H9 (cell line): ENCODE measurements around the gene KRT6B. TPM values are rescaled to one million over a fixed set of nuclear protein-coding genes. Genes with fewer than 3 reads are reported as not detected.

Experiments
- DNase-seq: peaks from one replicate; pipeline ENCODE4 v3.0.0-alpha.2; 2017
- H2AFZ ChIP-seq: one replicate; pipeline ENCODE4 v1.6.1; 2013; ENCODE audit warnings: mild to moderate bottlenecking, low read length, control low read depth, moderate library complexity
- H2AK5ac ChIP-seq: 2 replicates; pipeline ENCODE4 v1.6.1; 2013; ENCODE audit warnings: low read length, control low read depth, mixed read lengths; ENCODE audit not compliant: insufficient read length
- H2BK120ac ChIP-seq: one replicate; pipeline ENCODE4 v1.6.1; 2013; ENCODE audit warnings: low read depth, mild to moderate bottlenecking, low read length, control low read depth, inconsistent platforms; ENCODE audit not compliant: poor library complexity, severe bottlenecking
- H2BK12ac ChIP-seq: 2 replicates; pipeline ENCODE4 v1.6.1; 2013; ENCODE audit warnings: low read length, control low read depth, mixed read lengths, low read depth; ENCODE audit not compliant: insufficient read length
- H2BK15ac ChIP-seq: 2 replicates; pipeline ENCODE4 v1.6.1; 2013; ENCODE audit warnings: low read depth, low read length, control low read depth
- H2BK20ac ChIP-seq: one replicate; pipeline ENCODE4 v1.6.1; 2013; ENCODE audit warnings: low read depth, mild to moderate bottlenecking, low read length, control low read depth, inconsistent platforms; ENCODE audit not compliant: poor library complexity, severe bottlenecking
- H2BK5ac ChIP-seq: 2 replicates; pipeline ENCODE4 v1.6.1; 2013; ENCODE audit warnings: low read length, control low read depth, mixed read lengths; ENCODE audit not compliant: insufficient read length
- H3K14ac ChIP-seq: 2 replicates; pipeline ENCODE4 v1.6.1; 2013; ENCODE audit warnings: low read length, control low read depth; ENCODE audit not compliant: insufficient read depth
- H3K18ac ChIP-seq: 2 replicates; pipeline ENCODE4 v1.6.1; 2013; ENCODE audit warnings: low read depth, mild to moderate bottlenecking, mixed read lengths, low read length, control low read depth; ENCODE audit not compliant: insufficient read length
- H3K23ac ChIP-seq: 2 replicates; pipeline ENCODE4 v1.6.1; 2013; ENCODE audit warnings: low read length, control low read depth, mixed read lengths, low read depth; ENCODE audit not compliant: insufficient read length
- H3K23me2 ChIP-seq: 2 replicates; pipeline ENCODE4 v1.6.1; 2013; ENCODE audit warnings: low read depth, mild to moderate bottlenecking, mixed read lengths, low read length, control low read depth; ENCODE audit not compliant: insufficient read length, poor library complexity, severe bottlenecking
- H3K27ac ChIP-seq: 2 replicates; pipeline ENCODE4 v1.5.1; 2013; ENCODE audit warnings: low read length, control low read depth, mixed read lengths, low read depth; ENCODE audit not compliant: insufficient read length
- H3K27me3 ChIP-seq: 2 replicates; pipeline ENCODE4 v1.6.1; 2013; ENCODE audit warnings: low read length, control low read depth, inconsistent platforms; ENCODE audit not compliant: insufficient read depth
- H3K4ac ChIP-seq: 2 replicates; pipeline ENCODE4 v1.6.1; 2013; ENCODE audit warnings: low read depth, mild to moderate bottlenecking, control low read depth, inconsistent platforms, low read length, moderate library complexity
- H3K4me1 ChIP-seq: 2 replicates; pipeline ENCODE4 v1.6.1; 2013; ENCODE audit warnings: low read length, control low read depth, inconsistent platforms; ENCODE audit not compliant: insufficient read depth
- H3K4me2 ChIP-seq: 2 replicates; pipeline ENCODE4 v1.6.1; 2013; ENCODE audit warnings: low read length, control low read depth, mixed read lengths; ENCODE audit not compliant: insufficient read length, insufficient read depth
- H3K56ac ChIP-seq: 2 replicates; pipeline ENCODE4 v1.6.1; 2013; ENCODE audit warnings: low read depth, mild to moderate bottlenecking, mixed read lengths, low read length, control low read depth; ENCODE audit not compliant: insufficient read length
- H3K79me1 ChIP-seq: 2 replicates; pipeline ENCODE4 v1.6.1; 2013; ENCODE audit warnings: low read depth, mild to moderate bottlenecking, moderate library complexity, low read length, control low read depth, inconsistent platforms; ENCODE audit not compliant: insufficient read depth, poor library complexity, severe bottlenecking
- H3K79me2 ChIP-seq: 2 replicates; pipeline ENCODE4 v1.6.1; 2013; ENCODE audit warnings: low read length, control low read depth, inconsistent platforms; ENCODE audit not compliant: insufficient read depth
- H3K9ac ChIP-seq: 2 replicates; pipeline ENCODE4 v1.6.1; 2013; ENCODE audit warnings: low read length, control low read depth, mixed read lengths; ENCODE audit not compliant: insufficient read length; ENCODE audit errors: extremely low read depth
- H3K9me3 ChIP-seq: one replicate; pipeline ENCODE4 v1.6.1; 2013; ENCODE audit warnings: low read depth, low read length, inconsistent platforms; ENCODE audit not compliant: control insufficient read depth
- H3T11ph ChIP-seq: one replicate; pipeline ENCODE4 v1.6.1; 2013; ENCODE audit warnings: mild to moderate bottlenecking, low read length, control low read depth, inconsistent platforms
- H4K20me1 ChIP-seq: one replicate; pipeline ENCODE4 v1.6.1; 2013; ENCODE audit not compliant: control insufficient read depth, insufficient read length, insufficient read depth
- H4K5ac ChIP-seq: 2 replicates; pipeline ENCODE4 v1.6.1; 2013; ENCODE audit warnings: low read depth, mild to moderate bottlenecking, mixed read lengths, low read length, control low read depth; ENCODE audit not compliant: insufficient read length
- H4K8ac ChIP-seq: replicated peaks from 2 replicates; pipeline ENCODE4 v1.6.1; 2013; ENCODE audit warnings: low read length, control low read depth, mixed read lengths, low read depth; ENCODE audit not compliant: insufficient read length
- H4K91ac ChIP-seq: 2 replicates; pipeline ENCODE4 v1.6.1; 2013; ENCODE audit warnings: low read depth, mild to moderate bottlenecking, moderate library complexity, mixed read lengths, low read length, control low read depth; ENCODE audit not compliant: insufficient read length
- H3K27ac Mint-ChIP-seq, 3 experiments: 2 replicates in 2 of 3; 3 replicates in 1 of 3; pipeline ENCODE4 v1.8.0; 2020 to 2021; ENCODE audit warnings: mixed read lengths in 3 of 3, mild to moderate bottlenecking in 1 of 3, moderate library complexity in 1 of 3
- H3K27me3 Mint-ChIP-seq: 2 replicates; pipeline ENCODE4 v1.8.0; 2021; ENCODE audit warnings: low read depth, mild to moderate bottlenecking, moderate library complexity, mixed read lengths
- H3K36me3 Mint-ChIP-seq, 3 experiments: 2 replicates in 2 of 3; 3 replicates in 1 of 3; pipeline ENCODE4 v1.8.0; 2020 to 2021; ENCODE audit warnings: low read depth in 3 of 3, mixed read lengths in 3 of 3; ENCODE audit not compliant: insufficient read depth in 1 of 3
- H3K4me1 Mint-ChIP-seq, 2 experiments: 2 replicates each; pipeline ENCODE4 v1.8.0; 2020; ENCODE audit warnings: mixed read lengths in 2 of 2
- H3K4me3 Mint-ChIP-seq, 2 experiments: 2 replicates in 1 of 2; 3 replicates in 1 of 2; pipeline ENCODE4 v1.8.0; 2020 to 2021; ENCODE audit warnings: mild to moderate bottlenecking in 2 of 2, mixed read lengths in 2 of 2, moderate library complexity in 1 of 2
- H3K9me3 Mint-ChIP-seq, 2 experiments: 2 replicates in 1 of 2; 3 replicates in 1 of 2; pipeline ENCODE4 v1.8.0; 2020; ENCODE audit warnings: mild to moderate bottlenecking in 2 of 2, mixed read lengths in 2 of 2, moderate library complexity in 1 of 2
- WGBS: extraction: QIAGEN DNeasy Blood & Tissue Kit; methylation state at CpG from one replicate; pipeline ENCODE4 v1.1.7; 2013; ENCODE audit warnings: missing lambda C conversion rate, low lambda C conversion rate, mixed read lengths; ENCODE audit not compliant: insufficient read length; ENCODE audit errors: extremely low coverage; 5-methylcytosine and 5-hydroxymethylcytosine counted together
- total RNA-seq: library from RNA; stranded (reverse); gene quantifications from 2 replicates; pipeline ENCODE4 v1.2.1, GENCODE V29; 2021
- TF ChIP-seq, protein P1 (sequence below): fragments of 200-600 bp; sonication (generic); conservative IDR thresholded peaks from 3 replicates; pipeline ENCODE4 v1.8.0; 2021; ENCODE audit warnings: antibody characterized with exemption, mild to moderate bottlenecking

KRT6B gene
- total RNA-seq, 1 experiment from 2014 or later: not detected

DNA sequence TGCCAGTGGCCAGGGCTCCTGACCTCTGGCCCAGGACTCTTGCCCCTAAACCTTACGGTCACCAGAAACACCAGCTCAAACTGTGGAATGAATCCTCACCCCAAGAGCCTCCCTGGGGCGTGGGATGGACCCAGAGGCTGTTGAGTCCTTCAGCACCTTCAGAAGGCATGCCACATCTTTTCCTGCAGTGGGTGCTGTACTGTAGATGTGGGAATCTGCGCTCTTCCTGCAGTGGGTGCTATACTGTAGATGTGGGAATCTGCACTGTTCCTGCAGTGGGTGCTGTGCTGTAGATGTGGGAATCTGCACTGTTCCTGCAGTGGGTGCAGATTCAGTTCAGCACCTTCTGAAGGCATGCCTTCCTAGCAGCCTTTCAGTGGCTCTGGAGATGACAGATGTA is 47.0 kb downstream of the KRT6B start:
- H3K9me3 ChIP-seq: no peaks in the 10 kb centered on the region
- no peaks in the 10 kb centered on the region for H3K23me2 ChIP-seq
- H3K79me1 ChIP-seq: no peaks in the 10 kb centered on the region
- H3K4me1 ChIP-seq: peaks cover 1% of the 10 kb centered on the region; the same call in 1 of the 2 replicates
- no peak overlapping the region for H3K4ac ChIP-seq
- Mint-ChIP-seq H3K4me1 (peaks cover 10 to 13% of the 10 kb centered on the region in 2 experiments), H3K9me3 (peaks cover 10 to 11% of the 10 kb centered on the region in 2 experiments), H3K36me3 (peaks cover 0 to 5% (median 2%) of the 10 kb centered on the region in 3 experiments; a peak in 3 of 7 replicates), H3K27ac (no peak overlapping the region), H3K4me3 (no peak overlapping the region), H3K27me3 (peaks cover 5% of the 10 kb centered on the region; the same call in 1 of the 2 replicates)
- H3K79me2 ChIP-seq: no peaks in the 10 kb centered on the region
- H4K8ac ChIP-seq: no peak overlapping the region
- no peak overlapping the region for H2BK20ac ChIP-seq
- H3K23ac ChIP-seq: no peak overlapping the region
- no peak overlapping the region for H4K91ac ChIP-seq
- TF ChIP-seq, protein P1, sequence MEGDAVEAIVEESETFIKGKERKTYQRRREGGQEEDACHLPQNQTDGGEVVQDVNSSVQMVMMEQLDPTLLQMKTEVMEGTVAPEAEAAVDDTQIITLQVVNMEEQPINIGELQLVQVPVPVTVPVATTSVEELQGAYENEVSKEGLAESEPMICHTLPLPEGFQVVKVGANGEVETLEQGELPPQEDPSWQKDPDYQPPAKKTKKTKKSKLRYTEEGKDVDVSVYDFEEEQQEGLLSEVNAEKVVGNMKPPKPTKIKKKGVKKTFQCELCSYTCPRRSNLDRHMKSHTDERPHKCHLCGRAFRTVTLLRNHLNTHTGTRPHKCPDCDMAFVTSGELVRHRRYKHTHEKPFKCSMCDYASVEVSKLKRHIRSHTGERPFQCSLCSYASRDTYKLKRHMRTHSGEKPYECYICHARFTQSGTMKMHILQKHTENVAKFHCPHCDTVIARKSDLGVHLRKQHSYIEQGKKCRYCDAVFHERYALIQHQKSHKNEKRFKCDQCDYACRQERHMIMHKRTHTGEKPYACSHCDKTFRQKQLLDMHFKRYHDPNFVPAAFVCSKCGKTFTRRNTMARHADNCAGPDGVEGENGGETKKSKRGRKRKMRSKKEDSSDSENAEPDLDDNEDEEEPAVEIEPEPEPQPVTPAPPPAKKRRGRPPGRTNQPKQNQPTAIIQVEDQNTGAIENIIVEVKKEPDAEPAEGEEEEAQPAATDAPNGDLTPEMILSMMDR: no peak
- no peak overlapping the region for H4K5ac ChIP-seq
- H2BK120ac ChIP-seq: no peak overlapping the region
- DNase-seq: no peak
- H2BK5ac ChIP-seq: no peak overlapping the region
- no peak overlapping the region for H2BK15ac ChIP-seq
- no CpG with 5 or more reads among the region's 3 CpGs for WGBS
- no peaks in the 10 kb centered on the region for H4K20me1 ChIP-seq
- no peak overlapping the region for H3K56ac ChIP-seq
- H3K9ac ChIP-seq: no peak overlapping the region
- no peak overlapping the region for H3K14ac ChIP-seq
- H3K4me2 ChIP-seq: no peak overlapping the region
- H3K27me3 ChIP-seq: no peaks in the 10 kb centered on the region; the same call in 1 of the 2 replicates
- no peak overlapping the region for H2AFZ ChIP-seq
- H2BK12ac ChIP-seq: no peak overlapping the region
- H2AK5ac ChIP-seq: no peak overlapping the region
- H3T11ph ChIP-seq: no peak overlapping the region
- no peak overlapping the region for H3K27ac ChIP-seq
- H3K18ac ChIP-seq: no peak overlapping the region
